Body of pancreas (tissue), 4 donors: ENCODE data around the gene TVP23A. TPM values are rescaled to one million over a fixed set of nuclear protein-coding genes. Genes with fewer than 3 reads are reported as not detected.

ENCODE experiments used
- ATAC-seq: fragments of 150-250 bp; one replicate; pipeline ENCODE4 v1.9.1; 2016
- DNase-seq, 4 donors: peaks; one replicate each; pipeline ENCODE4 v3.0.0-alpha.2; 2019
- H3K27ac ChIP-seq, 4 donors: fragments of 200-600 bp; sonication (generic); 1 replicate in 3 of 4; 2 replicates in 1 of 4; pipeline versions ENCODE4 v1.5.1 to v1.6.1; 2016 to 2019; ENCODE audit warnings: mild to moderate bottlenecking in 1 of 4, mixed read lengths in 1 of 4, moderate library complexity in 1 of 4
- H3K27me3 ChIP-seq, 2 donors: fragments of 200-600 bp; sonication (generic); one replicate each; pipeline ENCODE4 v1.6.0; 2016; ENCODE audit warnings: mild to moderate bottlenecking in 1 of 2
- H3K36me3 ChIP-seq, 2 donors: fragments of 200-600 bp; sonication (generic); replicated peaks in 1 of 2; 2 replicates each; pipeline ENCODE4 v1.5.1; 2016; ENCODE audit warnings: low read depth in 2 of 2; ENCODE audit not compliant: insufficient read depth in 1 of 2
- H3K4me1 ChIP-seq: fragments of 200-600 bp; sonication (generic); one replicate; pipeline ENCODE4 v1.6.0; 2016
- H3K4me3 ChIP-seq, 2 donors: fragments of 200-600 bp; sonication (generic); 1 replicate in 1 of 2; 2 replicates in 1 of 2; pipeline ENCODE4 v1.5.1; 2016 to 2019
- H3K9me3 ChIP-seq, 3 donors: fragments of 200-600 bp; sonication (generic); 1 replicate in 2 of 3; 2 replicates in 1 of 3; pipeline ENCODE4 v1.5.1; 2016
- CTCF ChIP-seq, 7 experiments: fragments of 450-650 bp in 4 of 7; fragments of 200-600 bp in 3 of 7; sonication (generic) in 3 of 7; IDR thresholded peaks; one replicate each; pipeline ENCODE4 v1.5.1; 2016 to 2019; ENCODE audit warnings: antibody characterized with exemption in 7 of 7
- POLR2A ChIP-seq, 3 donors: fragments of 450-650 bp; IDR thresholded peaks; one replicate each; pipeline ENCODE4 v1.6.1; 2016; ENCODE audit warnings: antibody characterized with exemption in 3 of 3, mild to moderate bottlenecking in 2 of 3
- WGBS, 2 donors: methylation state at CpG; one replicate each; pipeline ENCODE4 v1.1.5; 2017; 5-methylcytosine and 5-hydroxymethylcytosine counted together
- intact Hi-C: fragments of 100-400 bp; cut with DNase I; formaldehyde crosslinking; loops from one replicate; pipeline ENCODE4 v1.15.1; 2023
- total RNA-seq, 2 donors: library from RNA; depleted of rRNA; stranded (reverse); fragments of >200 nt; gene quantifications; one replicate each; pipeline ENCODE4 v1.1.0, GENCODE V29; 2016

Gene TVP23A
- total RNA-seq, 2 donors from 2014 or later: not detected

- intact Hi-C loops: no loop called here
- Histone ChIP-seq H3K27me3 (no peaks in the 10 kb centered on the region), H3K9me3 (no peaks in the 10 kb centered on the region), H3K4me1 (peaks cover 4% of the 10 kb centered on the region), H3K4me3 (no peak overlapping the region), H3K27ac (no peak overlapping the region), H3K36me3 (peaks cover 5 to 8% of the 10 kb centered on the region in 2 donors)
- ATAC-seq: no peak
- DNase-seq: no peak
- no peak for TF ChIP-seq CTCF (IDR thresholded peaks at IDR 0.05)
- WGBS, 2 donors: 75 to 79% methylated on average over 13 of the region's 13 CpGs
These were observed 67.3 kb downstream of the TVP23A start for GRCh38 chr16:10751291-10751697.

- DNase-seq: no peak
- 87 to 88% methylated on average over 10 to 11 of the region's 11 CpGs for WGBS, 2 donors
- Histone ChIP-seq H3K36me3 (peaks cover 5 to 8% of the 10 kb centered on the region in 2 donors), H3K4me3 (no peak overlapping the region), H3K4me1 (peaks cover 9% of the 10 kb centered on the region), H3K9me3 (no peaks in the 10 kb centered on the region), H3K27me3 (no peaks in the 10 kb centered on the region), H3K27ac (peak overlapping the region in 1 of 4 donors; percentile 49)
- ATAC-seq: no peak
- intact Hi-C loops: no loop called here
- TF ChIP-seq CTCF (IDR thresholded peaks at IDR 0.05) (no peak), POLR2A (IDR thresholded peaks at IDR 0.05) (no peak)
These were observed 67.8 kb downstream of the TVP23A start for GRCh38 chr16:10750793-10751192.

- no peak for TF ChIP-seq POLR2A (IDR thresholded peaks at IDR 0.05)
- TF ChIP-seq CTCF (IDR thresholded peaks at IDR 0.05): no peak
- no peak overlapping the region for H3K4me3 ChIP-seq
- no peaks in the 10 kb centered on the region for H3K27me3 ChIP-seq
- DNase-seq (no peak), ATAC-seq (no peak)
- H3K4me1 ChIP-seq: peaks cover 42% of the 10 kb centered on the region
- H3K27ac ChIP-seq: peak overlapping the region; percentile 18 to 99 (median 63)
- intact Hi-C loops: loop anchor here (5.0 kb wide), 1 partner anchor 171 kb away; no protein-coding TSS in a partner anchor
- H3K9me3 ChIP-seq: no peaks in the 10 kb centered on the region
- 23 to 31% methylated on average over 2 of the region's 2 CpGs for WGBS, 2 donors
- peaks cover 2 to 5% of the 10 kb centered on the region in 2 donors for H3K36me3 ChIP-seq
These were observed 72.8 kb downstream of the TVP23A start for GRCh38 chr16:10745841-10746240.

- peak; percentile 0 for ATAC-seq
- TF ChIP-seq CTCF (IDR thresholded peaks at IDR 0.05): no peak
- no peak for TF ChIP-seq POLR2A (IDR thresholded peaks at IDR 0.05)
- Histone ChIP-seq H3K4me1 (peaks cover 52% of the 10 kb centered on the region), H3K4me3 (peak overlapping the region in 1 of 2 donors; percentile 10), H3K27me3 (no peaks in the 10 kb centered on the region), H3K36me3 (peaks cover 2 to 5% of the 10 kb centered on the region in 2 donors), H3K27ac (peak overlapping the region; percentile 93 to 99 (median 97)), H3K9me3 (no peaks in the 10 kb centered on the region)
- intact Hi-C loops: loop anchor here (5.0 kb wide), 1 partner anchor 173 kb away; no protein-coding TSS in a partner anchor
- peak in 1 of 4 donors; percentile 31 for DNase-seq
- 40% methylated on average over 17 of the region's 17 CpGs for WGBS, 2 donors
These were observed 74.1 kb downstream of the TVP23A start for GRCh38 chr16:10744370-10745030.
